ENCODE measurements around the gene CFAP73.

DNA sequence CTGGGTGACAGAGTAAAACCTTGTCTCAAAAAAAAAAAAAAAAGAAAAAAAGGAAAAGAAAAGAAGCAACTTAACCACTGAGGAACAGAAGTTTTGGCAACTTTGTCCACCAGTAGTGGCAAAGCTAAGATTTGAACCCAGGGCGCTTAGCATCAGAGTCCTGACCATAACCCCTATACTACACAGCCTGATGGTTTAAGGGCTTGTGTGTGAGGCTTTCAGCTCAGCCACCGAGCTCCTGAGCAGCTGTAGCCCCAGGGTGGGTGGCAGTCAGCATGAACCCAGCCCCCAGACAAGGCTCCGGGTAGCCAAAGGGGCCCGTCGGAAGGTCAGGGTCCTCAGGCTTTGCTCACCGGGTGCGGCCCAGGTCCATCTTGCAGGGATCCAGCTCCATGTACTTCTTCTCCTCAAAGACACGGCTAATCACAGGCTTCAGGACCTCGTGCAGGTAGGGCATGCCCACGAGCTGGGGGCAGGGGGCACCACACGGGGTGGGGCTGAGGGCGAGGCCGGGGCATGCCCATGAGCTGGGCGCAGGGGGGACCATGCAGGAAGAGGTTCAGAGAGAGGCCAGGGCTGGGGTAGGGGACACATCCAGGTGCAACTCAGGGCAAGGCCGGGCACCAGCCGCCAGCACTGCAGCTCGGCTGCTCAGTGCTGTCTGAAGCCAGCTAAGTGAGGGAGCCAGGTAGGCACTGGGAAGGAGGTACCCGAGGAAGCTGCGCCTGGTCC, 34.9 kb upstream of the CFAP73 start:
- TF ChIP-seq, protein P1, sequence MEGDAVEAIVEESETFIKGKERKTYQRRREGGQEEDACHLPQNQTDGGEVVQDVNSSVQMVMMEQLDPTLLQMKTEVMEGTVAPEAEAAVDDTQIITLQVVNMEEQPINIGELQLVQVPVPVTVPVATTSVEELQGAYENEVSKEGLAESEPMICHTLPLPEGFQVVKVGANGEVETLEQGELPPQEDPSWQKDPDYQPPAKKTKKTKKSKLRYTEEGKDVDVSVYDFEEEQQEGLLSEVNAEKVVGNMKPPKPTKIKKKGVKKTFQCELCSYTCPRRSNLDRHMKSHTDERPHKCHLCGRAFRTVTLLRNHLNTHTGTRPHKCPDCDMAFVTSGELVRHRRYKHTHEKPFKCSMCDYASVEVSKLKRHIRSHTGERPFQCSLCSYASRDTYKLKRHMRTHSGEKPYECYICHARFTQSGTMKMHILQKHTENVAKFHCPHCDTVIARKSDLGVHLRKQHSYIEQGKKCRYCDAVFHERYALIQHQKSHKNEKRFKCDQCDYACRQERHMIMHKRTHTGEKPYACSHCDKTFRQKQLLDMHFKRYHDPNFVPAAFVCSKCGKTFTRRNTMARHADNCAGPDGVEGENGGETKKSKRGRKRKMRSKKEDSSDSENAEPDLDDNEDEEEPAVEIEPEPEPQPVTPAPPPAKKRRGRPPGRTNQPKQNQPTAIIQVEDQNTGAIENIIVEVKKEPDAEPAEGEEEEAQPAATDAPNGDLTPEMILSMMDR (IDR thresholded peaks at IDR 0.05) = no peak
- TF ChIP-seq POLR2A (IDR thresholded peaks at IDR 0.05) = no peak
